DND-41 (cell line): Measurements from ENCODE around the gene FCAR.
"Not testable (repeated sequence)": the region's sequence is repeated elsewhere in the genome, so short reads cannot be mapped to it uniquely, and the experiment has no call there.

Source experiments
- ATAC-seq: fragments of 200-7000 bp; cut with Tn5 transposase; 3 replicates; pipeline ENCODE4 v1.9.1; 2021; ENCODE audit warnings: low read depth; ENCODE audit not compliant: insufficient read depth
- DNase-seq: peaks from one replicate; pipeline ENCODE4 v3.0.0-alpha.2; 2020
- H2AFZ ChIP-seq: 2 replicates; pipeline ENCODE4 v1.6.0; 2012; ENCODE audit warnings: low read depth, low read length
- H3K27ac ChIP-seq: 2 replicates; pipeline ENCODE4 v1.5.1; 2012; ENCODE audit warnings: low read length, inconsistent platforms
- H3K27me3 ChIP-seq: fragments of 200-600 bp; sonication (generic); 2 replicates; pipeline ENCODE4 v1.6.0; 2012; ENCODE audit warnings: low read length, mild to moderate bottlenecking, inconsistent platforms; ENCODE audit not compliant: insufficient read depth, poor library complexity
- H3K36me3 ChIP-seq: 2 replicates; pipeline ENCODE4 v1.5.1; 2012; ENCODE audit warnings: low read length, inconsistent platforms; ENCODE audit not compliant: insufficient read depth
- H3K4me1 ChIP-seq: 2 replicates; pipeline ENCODE4 v1.5.1; 2012; ENCODE audit warnings: mild to moderate bottlenecking, low read length; ENCODE audit not compliant: insufficient read depth
- H3K4me2 ChIP-seq: 2 replicates; pipeline ENCODE4 v1.6.0; 2012; ENCODE audit warnings: mild to moderate bottlenecking, moderate library complexity, low read length, inconsistent platforms; ENCODE audit not compliant: insufficient read depth
- H3K4me3 ChIP-seq, 2 experiments: fragments of 200-600 bp in 1 of 2; shearing (Covaris generic) in 1 of 2; 2 replicates each; pipeline ENCODE4 v1.5.1; 2012 to 2016; ENCODE audit warnings: inconsistent platforms in 2 of 2, low read length in 2 of 2, mild to moderate bottlenecking in 2 of 2, low read depth in 1 of 2, moderate library complexity in 1 of 2
- H3K79me2 ChIP-seq: 2 replicates; pipeline ENCODE4 v1.6.0; 2012; ENCODE audit warnings: low read length, inconsistent platforms; ENCODE audit not compliant: insufficient read depth
- H3K9ac ChIP-seq: 2 replicates; pipeline ENCODE4 v1.6.0; 2012; ENCODE audit warnings: low read depth, mild to moderate bottlenecking, inconsistent platforms, low read length, moderate library complexity
- H3K9me3 ChIP-seq: 2 replicates; pipeline ENCODE4 v1.5.1; 2012; ENCODE audit warnings: low read length, moderate library complexity, mild to moderate bottlenecking, inconsistent platforms; ENCODE audit not compliant: insufficient read depth, severe bottlenecking
- H4K20me1 ChIP-seq: 2 replicates; pipeline ENCODE4 v1.6.0; 2012; ENCODE audit warnings: low read length; ENCODE audit not compliant: insufficient read depth
- CTCF ChIP-seq: IDR thresholded peaks from 2 replicates; pipeline ENCODE4 v1.5.1; 2012; ENCODE audit warnings: borderline replicate concordance, low read length, moderate library complexity, mild to moderate bottlenecking; ENCODE audit not compliant: poor library complexity, severe bottlenecking; ENCODE audit errors: extremely low read depth
- EZH2 ChIP-seq: IDR thresholded peaks from 3 replicates; pipeline ENCODE4 v1.6.1; 2012; ENCODE audit warnings: borderline replicate concordance, low read depth, mild to moderate bottlenecking, moderate library complexity, low read length, inconsistent platforms; ENCODE audit not compliant: severe bottlenecking

FCAR gene

DNA sequence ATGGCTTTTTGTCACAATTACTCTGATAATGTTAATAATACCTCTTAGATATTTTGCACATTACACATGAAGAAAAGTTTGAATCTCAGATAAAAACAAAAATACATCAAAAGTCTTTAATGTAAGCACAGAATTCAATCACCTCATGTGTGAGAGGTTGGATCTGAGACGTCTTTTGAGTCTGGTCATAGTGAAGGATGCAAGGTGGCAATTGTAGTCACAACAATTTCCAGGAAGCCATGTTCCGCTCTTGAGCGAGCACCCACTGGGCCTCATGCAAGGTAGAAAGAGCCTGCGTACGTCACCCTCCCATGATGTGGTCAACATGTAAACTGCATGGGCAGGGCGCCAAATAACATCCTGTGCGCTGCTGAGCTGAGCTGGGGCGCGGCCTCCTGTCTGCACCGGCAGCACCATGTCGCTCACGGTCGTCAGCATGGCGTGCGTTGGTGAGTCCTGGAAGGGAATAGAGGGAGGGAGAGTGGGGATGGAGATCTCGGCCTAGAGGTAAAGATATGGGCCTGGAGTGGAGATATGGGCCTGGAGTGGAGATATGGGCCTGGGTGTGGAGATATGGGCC is 23.9 kb upstream of the FCAR start, which contains the start of gene KIR3DL2:
Gene KIR3DL2, plus strand, starts transcription at position 383 of the 580 bp plus-strand sequence. Its CDS starts 33 bp downstream, at position 416.
- H2AFZ ChIP-seq, H3K79me2 ChIP-seq, H3K9me3 ChIP-seq, H3K4me2 ChIP-seq, DNase-seq, ATAC-seq, H3K4me1 ChIP-seq, H3K27me3 ChIP-seq, H3K9ac ChIP-seq, H4K20me1 ChIP-seq, H3K36me3 ChIP-seq, H3K4me3 ChIP-seq, H3K27ac ChIP-seq: not testable (repeated sequence)

DNA sequence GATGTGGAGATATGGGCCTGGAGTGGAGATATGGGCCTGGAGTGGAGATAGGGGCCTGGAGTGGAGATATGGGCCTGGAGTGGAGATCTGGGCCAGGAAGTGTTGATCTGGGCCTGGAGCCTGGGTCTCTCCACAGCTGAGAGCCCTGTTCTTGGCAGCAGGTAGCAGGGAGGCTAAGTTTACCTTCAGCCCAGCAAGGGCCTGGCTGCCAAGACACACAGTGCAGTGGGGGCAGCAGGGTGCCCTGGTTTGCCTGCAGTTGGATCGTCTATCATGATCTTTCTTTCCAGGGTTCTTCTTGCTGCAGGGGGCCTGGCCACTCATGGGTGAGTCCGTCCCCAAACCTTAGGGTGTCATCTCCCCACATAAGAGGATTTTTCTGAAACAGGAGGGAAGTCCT is 23.1 kb upstream of the FCAR start:
- no peak for TF ChIP-seq EZH2
- TF ChIP-seq CTCF, result no peak

GRCh38 chr19:54851353-54851752 is 22.7 kb upstream of the FCAR start:
- H3K27me3 ChIP-seq, result no peaks in the 10 kb centered on the region
- DNase-seq (no peak), ATAC-seq (no peak)
- no peak overlapping the region for H3K9ac ChIP-seq
- H3K4me2 ChIP-seq, result no peak overlapping the region
- H3K36me3 ChIP-seq, result no peaks in the 10 kb centered on the region
- H2AFZ ChIP-seq, result no peak overlapping the region
- H3K79me2 ChIP-seq, result no peaks in the 10 kb centered on the region
- no peaks in the 10 kb centered on the region for H3K9me3 ChIP-seq
- no peak overlapping the region for H3K4me3 ChIP-seq
- H3K27ac ChIP-seq, result no peak overlapping the region
- H3K4me1 ChIP-seq, result no peaks in the 10 kb centered on the region
- no peaks in the 10 kb centered on the region for H4K20me1 ChIP-seq
- TF ChIP-seq EZH2 (no peak), CTCF (no peak)

More for the DNA sequence above, 23.1 kb upstream of the FCAR start:
- no peak for ATAC-seq
- Histone ChIP-seq H4K20me1 (no peaks in the 10 kb centered on the region), H3K27me3 (no peaks in the 10 kb centered on the region), H3K36me3 (no peaks in the 10 kb centered on the region), H3K9ac (no peak overlapping the region), H2AFZ (no peak overlapping the region), H3K4me2 (no peak overlapping the region), H3K27ac (no peak overlapping the region), H3K4me3 (no peak overlapping the region), H3K9me3 (no peaks in the 10 kb centered on the region), H3K79me2 (no peaks in the 10 kb centered on the region), H3K4me1 (no peaks in the 10 kb centered on the region)
- no peak for DNase-seq

DNA sequence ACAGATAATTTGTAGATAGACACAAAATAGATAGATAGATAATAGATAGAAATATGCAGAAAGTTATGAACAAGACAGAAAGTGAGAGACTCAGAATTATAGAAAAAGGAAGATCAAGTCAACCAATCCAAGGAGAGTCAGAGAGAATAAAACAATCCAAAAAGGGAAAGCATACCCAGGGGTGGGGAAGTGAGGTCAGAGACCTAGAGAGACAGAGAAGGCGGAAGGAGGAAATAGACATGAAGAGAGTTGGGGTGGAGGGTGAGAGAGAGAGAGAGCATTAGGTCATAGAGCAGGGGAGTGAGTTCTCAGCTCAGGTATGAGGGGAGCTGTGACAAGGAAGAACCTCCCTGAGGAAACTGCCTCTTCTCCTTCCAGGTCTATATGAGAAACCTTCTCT is 18.8 kb upstream of the FCAR start:
- not testable (repeated sequence) for H4K20me1 ChIP-seq, H2AFZ ChIP-seq, H3K4me3 ChIP-seq, H3K9ac ChIP-seq, H3K9me3 ChIP-seq, H3K4me2 ChIP-seq, H3K27me3 ChIP-seq, ATAC-seq, H3K4me1 ChIP-seq, H3K36me3 ChIP-seq, DNase-seq, H3K79me2 ChIP-seq, H3K27ac ChIP-seq

- H3K79me2 ChIP-seq, H3K9ac ChIP-seq, H4K20me1 ChIP-seq, H3K27me3 ChIP-seq, H3K27ac ChIP-seq, H3K4me2 ChIP-seq, H3K4me3 ChIP-seq, DNase-seq, H3K36me3 ChIP-seq, H3K9me3 ChIP-seq, H3K4me1 ChIP-seq, H2AFZ ChIP-seq, ATAC-seq: not testable (repeated sequence)
Measured at GRCh38 chr19:54858476-54858875, 15.6 kb upstream of the FCAR start.

DNA sequence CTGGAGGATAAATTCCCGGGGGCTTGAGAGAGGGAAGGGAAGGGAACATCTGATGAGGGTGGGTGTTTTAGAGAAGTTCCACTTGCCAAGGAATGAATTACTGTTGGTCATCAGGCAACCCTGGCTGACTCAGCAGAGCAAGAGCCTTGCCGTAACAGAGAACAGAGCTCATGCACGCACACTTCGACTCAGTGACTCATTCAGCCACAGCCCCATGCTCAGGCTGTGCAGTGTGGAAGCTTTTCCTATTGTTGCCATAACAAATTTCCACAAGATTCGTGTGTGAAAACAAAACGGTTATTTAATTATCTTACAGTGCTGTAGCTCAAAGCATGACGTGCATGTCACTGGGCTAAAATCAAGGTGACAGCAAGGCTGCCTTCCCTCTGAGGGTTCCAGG is 14.6 kb upstream of the FCAR start:
- not testable (repeated sequence) for H3K4me3 ChIP-seq, H3K9me3 ChIP-seq, H4K20me1 ChIP-seq, ATAC-seq, H3K4me1 ChIP-seq, H3K36me3 ChIP-seq, DNase-seq, H2AFZ ChIP-seq, H3K9ac ChIP-seq, H3K79me2 ChIP-seq, H3K27me3 ChIP-seq, H3K27ac ChIP-seq, H3K4me2 ChIP-seq

GRCh38 chr19:54863459-54863858 is 10.6 kb upstream of the FCAR start:
- not testable (repeated sequence) for H3K4me3 ChIP-seq, H3K36me3 ChIP-seq, H3K79me2 ChIP-seq, H4K20me1 ChIP-seq, H3K9ac ChIP-seq, ATAC-seq, H3K9me3 ChIP-seq, H3K4me2 ChIP-seq, H3K27ac ChIP-seq, H3K27me3 ChIP-seq, H2AFZ ChIP-seq, H3K4me1 ChIP-seq, DNase-seq
